ENCODE measurements around the gene UBE2I. TPM values are rescaled to one million over a fixed set of nuclear protein-coding genes. Genes with fewer than 3 reads are reported as not detected.

UBE2I gene
- total RNA-seq, 1 experiment from 2014 or later = 290 TPM

DNA sequence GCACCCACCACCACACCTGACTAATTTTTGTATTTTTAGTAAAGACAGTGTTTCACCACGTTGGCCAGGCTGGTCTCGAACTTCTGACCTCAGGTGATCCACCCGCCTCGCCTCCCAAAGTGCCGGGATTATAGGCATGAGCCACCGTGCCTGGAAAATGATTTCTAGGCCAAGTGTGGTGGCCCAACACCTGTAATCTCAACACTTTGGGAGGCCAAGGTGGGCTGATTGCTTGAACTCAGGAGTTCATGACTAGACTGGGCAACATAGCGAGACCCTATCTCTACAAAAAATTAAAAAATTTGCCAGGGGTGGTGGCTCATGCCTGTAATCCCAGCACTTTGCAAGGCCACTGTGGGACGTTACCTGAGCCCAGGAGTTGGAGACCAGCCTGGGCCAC lies 13.0 kb downstream of the UBE2I start:
- Histone ChIP-seq H3K79me2 (ENCODE audit: insufficient read depth, low read length) (0 out of 2 replicates have a peak, but pooled peaks cover 2% of the 10 kb centered on the region), H3K9ac (ENCODE audit: extremely low read depth, insufficient read length, low read length) (no peak overlapping the region), H3K23me2 (ENCODE audit: insufficient read length, low read depth, low read length, poor library complexity, severe bottlenecking) (no peaks in the 10 kb centered on the region), H3K27ac (ENCODE audit: insufficient read length, low read depth, low read length) (no peak overlapping the region), H4K20me1 (ENCODE audit: control insufficient read depth, insufficient read depth, insufficient read length) (no peaks in the 10 kb centered on the region), H3K18ac (ENCODE audit: insufficient read length, low read depth, low read length) (no peak overlapping the region), H3K23ac (ENCODE audit: insufficient read length, low read depth, low read length) (no peak overlapping the region), H4K8ac (replicated peaks; ENCODE audit: insufficient read length, low read depth, low read length) (no peak overlapping the region), H2BK15ac (ENCODE audit: low read depth, low read length) (no peak overlapping the region), H3K4ac (ENCODE audit: low read depth, low read length) (no peak overlapping the region), H3K4me1 (ENCODE audit: insufficient read depth, low read length) (no peaks in the 10 kb centered on the region), H4K91ac (ENCODE audit: insufficient read length, low read depth, low read length) (no peak overlapping the region), H2BK12ac (ENCODE audit: insufficient read length, low read depth, low read length) (no peak overlapping the region), H2BK120ac (ENCODE audit: low read depth, low read length, poor library complexity, severe bottlenecking) (no peak overlapping the region), H2AFZ (ENCODE audit: low read length) (no peak overlapping the region), H3K14ac (ENCODE audit: insufficient read depth, low read length) (no peak overlapping the region), H3K9me3 (ENCODE audit: control insufficient read depth, low read depth, low read length) (no peaks in the 10 kb centered on the region), H2BK20ac (ENCODE audit: low read depth, low read length, poor library complexity, severe bottlenecking) (no peak overlapping the region), H3K4me2 (ENCODE audit: insufficient read depth, insufficient read length, low read length) (no peak overlapping the region), H3K27me3 (ENCODE audit: insufficient read depth, low read length) (no peaks in the 10 kb centered on the region), H2AK5ac (ENCODE audit: insufficient read length, low read length) (no peak overlapping the region), H3K79me1 (ENCODE audit: insufficient read depth, low read depth, low read length, poor library complexity, severe bottlenecking) (no peaks in the 10 kb centered on the region), H3K56ac (ENCODE audit: insufficient read length, low read depth, low read length) (no peak overlapping the region), H4K5ac (ENCODE audit: insufficient read length, low read depth, low read length) (no peak overlapping the region), H3T11ph (ENCODE audit: low read length) (no peak overlapping the region), H2BK5ac (ENCODE audit: insufficient read length, low read length) (no peak overlapping the region)
- Mint-ChIP-seq H3K27me3 (ENCODE audit: low read depth) (no peaks in the 10 kb centered on the region), H3K9me3 (no peaks in the 10 kb centered on the region), H3K27ac (no peak overlapping the region), H3K4me3 (no peak overlapping the region), H3K4me1 (peaks cover 0 to 9% of the 10 kb centered on the region in 2 experiments; a peak in 2 of 4 replicates), H3K36me3 (ENCODE audit: insufficient read depth in 1 of 3, low read depth in 3 of 3) (peaks cover 31 to 74% (median 55%) of the 10 kb centered on the region in 3 experiments)
- TF ChIP-seq, protein P1, sequence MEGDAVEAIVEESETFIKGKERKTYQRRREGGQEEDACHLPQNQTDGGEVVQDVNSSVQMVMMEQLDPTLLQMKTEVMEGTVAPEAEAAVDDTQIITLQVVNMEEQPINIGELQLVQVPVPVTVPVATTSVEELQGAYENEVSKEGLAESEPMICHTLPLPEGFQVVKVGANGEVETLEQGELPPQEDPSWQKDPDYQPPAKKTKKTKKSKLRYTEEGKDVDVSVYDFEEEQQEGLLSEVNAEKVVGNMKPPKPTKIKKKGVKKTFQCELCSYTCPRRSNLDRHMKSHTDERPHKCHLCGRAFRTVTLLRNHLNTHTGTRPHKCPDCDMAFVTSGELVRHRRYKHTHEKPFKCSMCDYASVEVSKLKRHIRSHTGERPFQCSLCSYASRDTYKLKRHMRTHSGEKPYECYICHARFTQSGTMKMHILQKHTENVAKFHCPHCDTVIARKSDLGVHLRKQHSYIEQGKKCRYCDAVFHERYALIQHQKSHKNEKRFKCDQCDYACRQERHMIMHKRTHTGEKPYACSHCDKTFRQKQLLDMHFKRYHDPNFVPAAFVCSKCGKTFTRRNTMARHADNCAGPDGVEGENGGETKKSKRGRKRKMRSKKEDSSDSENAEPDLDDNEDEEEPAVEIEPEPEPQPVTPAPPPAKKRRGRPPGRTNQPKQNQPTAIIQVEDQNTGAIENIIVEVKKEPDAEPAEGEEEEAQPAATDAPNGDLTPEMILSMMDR (conservative IDR thresholded peaks at IDR 0.05) = no peak
- WGBS (ENCODE audit: extremely low coverage, insufficient read length, low lambda C conversion rate) = no CpG with 5 or more reads among the region's 8 CpGs
- DNase-seq = no peak

Measured in H9 (cell line).